Neural cell (in vitro differentiated cells): ENCODE measurements around the gene ENKUR. TPM values are rescaled to one million over a fixed set of nuclear protein-coding genes. Genes with fewer than 3 reads are reported as not detected.

Experiments
- H2AFZ ChIP-seq: fragments of 200-600, 300-800 bp; sonication (generic), shearing (Covaris generic); 2 replicates; pipeline ENCODE4 v1.6.0; 2014; ENCODE audit warnings: low read depth, mild to moderate bottlenecking, antibody characterized with exemption, low read length, moderate library complexity
- H3F3A ChIP-seq: fragments of 200-600 bp; shearing (Covaris generic); 2 replicates; pipeline ENCODE4 v1.6.1; 2016; ENCODE audit warnings: mild to moderate bottlenecking, moderate library complexity, mixed read lengths, antibody characterized with exemption, low read length; ENCODE audit not compliant: insufficient read depth, poor library complexity, severe bottlenecking
- H3K27ac ChIP-seq: fragments of 200-600, 300-800 bp; sonication (generic), shearing (Covaris generic); 2 replicates; pipeline ENCODE4 v1.5.1; 2014; ENCODE audit warnings: mild to moderate bottlenecking, low read length, moderate library complexity
- H3K27me3 ChIP-seq: fragments of 300-800, 200-600 bp; sonication (generic), shearing (Covaris generic); 2 replicates; pipeline ENCODE4 v1.6.0; 2014; ENCODE audit warnings: mild to moderate bottlenecking, low read depth, low read length, moderate library complexity; ENCODE audit not compliant: insufficient read depth
- H3K36me3 ChIP-seq: fragments of 300-800, 200-600 bp; sonication (generic), shearing (Covaris generic); 2 replicates; pipeline ENCODE4 v1.5.1; 2014; ENCODE audit warnings: mild to moderate bottlenecking, antibody characterized with exemption, low read length, moderate library complexity; ENCODE audit not compliant: insufficient read depth
- H3K4me2 ChIP-seq: fragments of 300-800, 200-600 bp; sonication (generic), shearing (Covaris generic); 2 replicates; pipeline ENCODE4 v1.6.0; 2014; ENCODE audit warnings: mild to moderate bottlenecking, low read length
- H3K4me3 ChIP-seq: fragments of 300-800, 200-600 bp; sonication (generic), shearing (Covaris generic); 2 replicates; pipeline ENCODE4 v1.5.1; 2014; ENCODE audit warnings: mild to moderate bottlenecking, low read length, moderate library complexity
- H3K79me2 ChIP-seq: fragments of 200-600 bp; shearing (Covaris generic); replicated peaks from 2 replicates; pipeline ENCODE4 v1.6.0; 2014; ENCODE audit warnings: mild to moderate bottlenecking, low read length, moderate library complexity; ENCODE audit not compliant: insufficient read depth
- H3K9ac ChIP-seq: fragments of 300-800, 200-600 bp; sonication (generic), shearing (Covaris generic); 2 replicates; pipeline ENCODE4 v1.6.1; 2016; ENCODE audit warnings: mild to moderate bottlenecking, low read length, mixed read lengths
- H3K9me2 ChIP-seq: fragments of 200-600 bp; shearing (Covaris generic); 2 replicates; pipeline ENCODE4 v1.6.1; 2016; ENCODE audit warnings: mild to moderate bottlenecking, low read length, mixed read lengths; ENCODE audit not compliant: insufficient read depth
- H3K9me3 ChIP-seq: fragments of 200-600, 300-800 bp; sonication (generic), shearing (Covaris generic); 2 replicates; pipeline ENCODE4 v1.6.1; 2016; ENCODE audit warnings: mild to moderate bottlenecking, mixed run types, low read length, moderate library complexity, mixed read lengths
- H4K20me1 ChIP-seq: fragments of 200-600 bp; shearing (Covaris generic); 2 replicates; pipeline ENCODE4 v1.6.1; 2016; ENCODE audit warnings: mild to moderate bottlenecking, mixed run types; ENCODE audit not compliant: insufficient read depth
- CTCF ChIP-seq: fragments of 450-650 bp; IDR thresholded peaks from 2 replicates; pipeline ENCODE4 v1.5.1; 2014; ENCODE audit warnings: antibody characterized with exemption, mild to moderate bottlenecking, moderate library complexity; ENCODE audit not compliant: poor library complexity, severe bottlenecking
- EP300 ChIP-seq: fragments of 450-650 bp; conservative IDR thresholded peaks from 2 replicates; pipeline ENCODE4 v1.6.1; 2014; ENCODE audit warnings: antibody characterized with exemption, mild to moderate bottlenecking, moderate library complexity; ENCODE audit not compliant: poor library complexity, severe bottlenecking
- EZH2 ChIP-seq: fragments of 200-600, 300-800 bp; shearing (Covaris generic), sonication (generic); IDR thresholded peaks from 2 replicates; pipeline ENCODE4 v1.6.1; 2014; ENCODE audit warnings: antibody characterized with exemption, low read length, borderline replicate concordance, mild to moderate bottlenecking; ENCODE audit not compliant: insufficient read depth, poor library complexity, severe bottlenecking
- MXI1 ChIP-seq: fragments of 450-650 bp; conservative IDR thresholded peaks from 2 replicates; pipeline ENCODE4 v1.6.1; 2014; ENCODE audit warnings: antibody characterized with exemption, mild to moderate bottlenecking; ENCODE audit not compliant: poor library complexity, severe bottlenecking
- POLR2AphosphoS5 ChIP-seq: IDR thresholded peaks from 2 replicates; pipeline ENCODE4 v1.6.1; 2012
- RAD21 ChIP-seq: fragments of 450-650 bp; conservative IDR thresholded peaks from 2 replicates; pipeline ENCODE4 v1.6.1; 2014; ENCODE audit warnings: antibody characterized with exemption, mild to moderate bottlenecking, moderate library complexity
- REST ChIP-seq: IDR thresholded peaks from 2 replicates; pipeline ENCODE4 v1.6.1; 2012; ENCODE audit warnings: borderline replicate concordance
- SMC3 ChIP-seq: fragments of 450-650 bp; conservative IDR thresholded peaks from 2 replicates; pipeline ENCODE4 v1.6.1; 2014; ENCODE audit warnings: antibody characterized with exemption, mild to moderate bottlenecking, moderate library complexity; ENCODE audit not compliant: poor library complexity
- TAF1 ChIP-seq: IDR thresholded peaks from 2 replicates; pipeline ENCODE4 v1.6.1; 2012; ENCODE audit warnings: low read depth
- polyA minus RNA-seq: library from RNA; depleted of rRNA, polyadenylated mRNA; stranded (reverse); fragments of >200 nt; gene quantifications from 2 replicates; pipeline ENCODE4 v1.2.3, GENCODE V29; 2014
- polyA plus RNA-seq: library from polyadenylated mRNA; depleted of rRNA; stranded (reverse); fragments of >200 nt; gene quantifications from 2 replicates; pipeline ENCODE4 v1.2.3, GENCODE V29; 2014

Gene ENKUR
- 1.5 and 2.6 TPM in 2 replicates for polyA plus RNA-seq
- polyA minus RNA-seq: 2.2 and 5.0 TPM in 2 replicates

- peaks cover 5% of the 10 kb centered on the region for H3K79me2 ChIP-seq
- no peaks in the 10 kb centered on the region for H3K36me3 ChIP-seq
- peak within 1 kb of the TSS; percentile 82 for H3K4me3 ChIP-seq
- no peaks in the 10 kb centered on the region for H4K20me1 ChIP-seq
- peak within 1 kb of the TSS; percentile 71 for H3K9ac ChIP-seq
- peak within 1 kb of the TSS; percentile 83 for H3K27ac ChIP-seq
- TF ChIP-seq MXI1 (peak; percentile 93), EP300 (peak; percentile 38), REST (no peak), RAD21 (peak; percentile 58), POLR2AphosphoS5 (no peak), CTCF (no peak), TAF1 (no peak), EZH2 (no peak), SMC3 (peak; percentile 66)
- H3K27me3 ChIP-seq: no peaks in the 10 kb centered on the region
- H3K9me3 ChIP-seq: no peaks in the 10 kb centered on the region
- peak within 1 kb of the TSS; percentile 85 for H3K4me2 ChIP-seq
- H2AFZ ChIP-seq: peak within 1 kb of the TSS; percentile 76
- H3K9me2 ChIP-seq: no peaks in the 10 kb centered on the region
- H3F3A ChIP-seq: peaks cover 5% of the 10 kb centered on the region
Measured at GRCh38 chr10:25015828-25016375, at the start of gene ENKUR. TSS of gene ENKUR (minus strand) at chr10:25016158. CDS start at chr10:25015936, 222 bp downstream.

GRCh38 chr10:25064401-25064800 lies 48.4 kb upstream of the ENKUR start:
- Histone ChIP-seq H3K27me3 (no peaks in the 10 kb centered on the region), H3K79me2 (no peaks in the 10 kb centered on the region), H3K27ac (no peak overlapping the region), H4K20me1 (no peaks in the 10 kb centered on the region), H3K9me2 (no peaks in the 10 kb centered on the region), H3K4me3 (no peak overlapping the region), H3K9ac (no peak overlapping the region), H3K9me3 (no peaks in the 10 kb centered on the region), H3F3A (no peaks in the 10 kb centered on the region), H3K36me3 (no peaks in the 10 kb centered on the region), H2AFZ (no peak overlapping the region), H3K4me2 (no peak overlapping the region)
- TF ChIP-seq POLR2AphosphoS5 (no peak), RAD21 (no peak), TAF1 (no peak), CTCF (no peak), REST (no peak), EP300 (no peak), MXI1 (no peak), SMC3 (no peak), EZH2 (no peak)
